OCI-LY1 (cell line): ENCODE data around the gene KXD1.

ENCODE experiments used
- EZH2 ChIP-seq: fragments of 200-600 bp; sonication (generic), shearing (Covaris generic); IDR thresholded peaks from 2 replicates; pipeline ENCODE4 v1.8.0; 2017; ENCODE audit warnings: borderline replicate concordance, mixed run types, mild to moderate bottlenecking, antibody characterized with exemption, low read length, moderate library complexity, mixed read lengths
- TF ChIP-seq, protein P1 (sequence below): fragments of 200-600 bp; sonication (generic), shearing (Covaris generic); IDR thresholded peaks from 2 replicates; pipeline ENCODE4 v1.5.1; 2017; ENCODE audit warnings: mild to moderate bottlenecking, antibody characterized with exemption, low read length, moderate library complexity, mixed read lengths

DNA sequence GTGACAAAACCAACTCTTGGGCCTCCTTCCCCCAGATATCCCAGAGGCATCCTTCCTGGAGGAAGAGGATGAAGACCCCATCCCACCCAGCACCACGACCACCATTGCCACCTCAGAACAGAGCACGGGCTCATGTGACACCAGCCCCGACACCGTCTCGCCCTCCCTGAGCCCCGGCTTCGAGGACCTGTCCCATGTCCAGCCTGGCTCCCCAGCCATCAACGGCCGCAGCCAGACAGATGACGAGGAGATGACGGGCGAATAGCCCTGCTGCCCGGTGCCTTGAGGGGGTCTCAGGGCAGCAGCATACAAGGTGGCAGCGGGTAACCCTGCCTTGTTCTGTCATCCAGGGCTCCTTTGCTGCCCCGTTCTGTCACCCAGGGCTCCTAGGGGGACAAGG, 10.7 kb downstream of the KXD1 start:
- TF ChIP-seq, protein P1, sequence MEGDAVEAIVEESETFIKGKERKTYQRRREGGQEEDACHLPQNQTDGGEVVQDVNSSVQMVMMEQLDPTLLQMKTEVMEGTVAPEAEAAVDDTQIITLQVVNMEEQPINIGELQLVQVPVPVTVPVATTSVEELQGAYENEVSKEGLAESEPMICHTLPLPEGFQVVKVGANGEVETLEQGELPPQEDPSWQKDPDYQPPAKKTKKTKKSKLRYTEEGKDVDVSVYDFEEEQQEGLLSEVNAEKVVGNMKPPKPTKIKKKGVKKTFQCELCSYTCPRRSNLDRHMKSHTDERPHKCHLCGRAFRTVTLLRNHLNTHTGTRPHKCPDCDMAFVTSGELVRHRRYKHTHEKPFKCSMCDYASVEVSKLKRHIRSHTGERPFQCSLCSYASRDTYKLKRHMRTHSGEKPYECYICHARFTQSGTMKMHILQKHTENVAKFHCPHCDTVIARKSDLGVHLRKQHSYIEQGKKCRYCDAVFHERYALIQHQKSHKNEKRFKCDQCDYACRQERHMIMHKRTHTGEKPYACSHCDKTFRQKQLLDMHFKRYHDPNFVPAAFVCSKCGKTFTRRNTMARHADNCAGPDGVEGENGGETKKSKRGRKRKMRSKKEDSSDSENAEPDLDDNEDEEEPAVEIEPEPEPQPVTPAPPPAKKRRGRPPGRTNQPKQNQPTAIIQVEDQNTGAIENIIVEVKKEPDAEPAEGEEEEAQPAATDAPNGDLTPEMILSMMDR: no peak
- no peak for TF ChIP-seq EZH2
